ENCODE results near the gene TMEM119. TPM values are rescaled to one million over a fixed set of nuclear protein-coding genes. Genes with fewer than 3 reads are reported as not detected.
"Not testable (repeated sequence)": the region's sequence is repeated elsewhere in the genome, so short reads cannot be mapped to it uniquely, and the experiment has no call there.

Gene TMEM119
- polyA plus RNA-seq, 3 donors = 2.3 to 14.7 (median 7.0) TPM

DNA sequence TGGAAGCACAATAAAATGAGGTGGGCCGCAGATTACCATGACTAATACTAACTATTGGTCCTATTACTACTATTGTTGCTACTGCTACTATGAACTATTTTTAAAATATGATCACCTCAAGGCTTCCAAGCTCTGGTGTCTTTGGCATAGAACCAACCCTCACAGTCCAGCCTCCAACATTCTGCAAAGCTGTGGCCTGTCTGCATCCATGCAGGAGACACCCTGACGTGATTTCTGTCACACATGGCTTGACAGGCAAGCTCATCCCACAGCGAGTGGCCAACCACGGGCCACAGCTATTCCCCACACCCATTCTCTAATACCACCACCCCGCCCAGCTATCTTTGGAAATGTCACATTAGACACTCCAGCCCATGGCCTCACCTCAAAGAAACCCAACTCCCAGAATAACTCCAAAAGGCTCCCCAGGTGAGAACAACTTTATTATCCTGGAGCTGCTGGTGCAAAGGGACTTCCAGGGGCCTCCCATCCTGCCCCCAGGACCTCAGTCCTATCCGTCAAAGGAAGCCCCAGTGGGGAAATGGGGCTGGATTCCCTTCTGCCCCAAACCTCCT is 21.1 kb downstream of the TMEM119 start:
- H3K27ac ChIP-seq (ENCODE audit: low read depth, low read length) = no peak overlapping the region
- WGBS, 3 donors = 60 to 61% (median 61%) methylated on average over 6 of the region's 6 CpGs

DNA sequence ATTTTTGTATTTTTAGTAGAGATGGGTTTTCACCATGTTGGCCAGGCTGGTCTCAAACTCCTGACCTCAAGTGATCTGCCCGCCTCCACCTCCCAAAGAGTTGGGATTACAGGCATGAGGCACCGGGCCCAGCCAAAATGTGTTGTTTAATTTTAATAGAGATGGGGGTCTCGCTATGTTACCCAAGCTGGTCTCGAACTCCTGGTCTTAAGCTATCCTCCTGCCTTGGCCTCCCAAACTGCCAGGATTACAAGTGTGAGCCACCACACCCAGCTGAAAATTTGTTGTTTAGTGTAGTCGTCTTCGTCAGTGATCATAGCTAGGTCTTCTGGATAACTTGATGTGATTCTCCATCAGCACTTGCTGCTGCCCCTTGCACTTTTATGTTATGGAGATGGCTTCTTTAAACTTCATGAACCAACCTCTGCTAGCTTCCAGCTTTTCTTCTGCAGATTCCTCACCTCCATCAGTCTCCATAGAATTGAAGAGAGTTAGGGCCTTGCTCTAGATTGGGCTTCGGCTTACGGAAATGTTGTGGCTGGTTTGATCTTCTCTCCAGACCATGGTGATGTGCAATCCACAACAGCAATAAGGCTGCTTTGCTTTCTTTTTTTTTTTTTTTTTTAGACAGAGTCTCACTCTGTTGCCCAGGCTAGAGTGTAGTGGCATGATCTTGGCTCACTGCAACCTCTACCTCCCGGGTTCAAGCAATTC is 22.5 kb downstream of the TMEM119 start:
- no peak overlapping the region for H3K27ac ChIP-seq (ENCODE audit: low read depth, low read length)
- WGBS, 3 donors = 88 to 92% (median 91%) methylated on average over 9 of the region's 9 CpGs

DNA sequence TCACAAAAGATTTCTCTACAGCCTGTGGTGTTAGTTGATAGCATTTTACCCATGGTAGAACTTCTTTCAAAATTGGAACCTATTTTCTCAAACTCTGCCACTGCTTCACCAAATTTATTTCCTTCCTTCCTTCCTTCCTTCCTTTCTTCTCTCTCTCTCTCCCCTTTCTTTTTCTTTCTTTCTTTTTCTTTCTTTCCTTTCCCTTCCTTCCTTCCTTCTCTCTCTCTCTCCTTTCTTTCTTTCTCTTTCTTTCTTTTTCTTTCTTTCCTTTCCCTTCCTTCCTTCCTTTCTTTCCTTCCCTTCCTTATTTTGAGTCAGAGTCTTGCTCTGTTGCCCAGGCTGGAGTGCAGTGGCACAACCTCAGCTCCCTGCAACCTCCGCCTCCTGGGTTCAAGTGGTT is 23.6 kb downstream of the TMEM119 start:
- WGBS, 3 donors = 88 to 96% (median 94%) methylated on average over 1 of the region's 1 CpG
- H3K27ac ChIP-seq (ENCODE audit: low read depth, low read length) = not testable (repeated sequence)

DNA sequence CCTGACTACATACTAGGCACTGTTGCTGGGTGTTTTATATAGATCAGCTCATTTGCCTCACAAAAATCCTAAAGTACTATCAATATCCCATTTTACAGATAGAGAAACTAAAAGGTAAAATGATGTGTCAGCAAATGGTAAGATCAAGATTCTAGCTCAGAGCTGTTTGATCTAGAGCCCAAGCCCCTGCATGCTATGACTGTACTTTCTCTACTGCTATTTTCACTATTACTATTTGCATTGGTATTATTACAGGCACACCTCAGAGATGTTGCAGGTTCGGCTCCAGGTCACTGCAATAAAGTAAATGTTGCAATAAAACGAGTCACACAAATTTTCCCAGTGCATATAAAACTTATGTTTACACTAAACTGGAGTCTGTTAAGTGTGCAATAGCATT is 24.6 kb downstream of the TMEM119 start:
- WGBS, 3 donors = 50 to 56% (median 55%) methylated on average over 2 of the region's 2 CpGs

DNA sequence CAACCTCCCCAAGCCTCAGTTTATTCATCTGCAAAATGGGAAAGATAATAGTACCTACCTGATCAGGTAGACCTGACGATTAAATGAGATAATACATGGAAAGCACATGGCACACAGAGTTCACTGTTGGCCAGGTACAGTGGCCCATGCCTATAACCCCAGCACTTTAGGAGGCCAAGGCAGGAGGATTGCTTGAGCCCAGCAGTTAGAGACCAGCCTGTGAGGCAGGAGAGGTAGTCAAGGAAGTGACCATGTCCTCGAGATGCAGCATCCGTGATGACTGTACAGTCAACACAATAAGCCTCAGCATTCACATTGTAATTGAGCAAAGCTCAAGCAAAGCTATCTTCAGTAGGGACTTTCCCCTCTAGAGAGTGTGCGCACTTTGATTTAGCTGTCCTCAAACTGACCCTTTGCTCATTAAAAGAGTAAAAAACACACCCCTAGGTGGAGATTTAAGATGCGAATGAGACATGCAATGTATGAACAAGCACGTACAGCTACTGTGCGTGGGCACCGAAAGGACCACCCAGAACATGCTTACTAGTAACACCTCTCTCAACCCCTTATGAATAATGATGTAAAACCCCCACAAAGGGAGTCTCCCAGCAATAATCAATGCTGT is 25.6 kb downstream of the TMEM119 start:
- 74 to 80% (median 74%) methylated on average over 8 of the region's 8 CpGs for WGBS, 3 donors
- H3K27ac ChIP-seq (ENCODE audit: low read depth, low read length) = no peak overlapping the region

More for the DNA sequence above, 24.6 kb downstream of the TMEM119 start:
- no peak overlapping the region for H3K27ac ChIP-seq (ENCODE audit: low read depth, low read length)

DNA sequence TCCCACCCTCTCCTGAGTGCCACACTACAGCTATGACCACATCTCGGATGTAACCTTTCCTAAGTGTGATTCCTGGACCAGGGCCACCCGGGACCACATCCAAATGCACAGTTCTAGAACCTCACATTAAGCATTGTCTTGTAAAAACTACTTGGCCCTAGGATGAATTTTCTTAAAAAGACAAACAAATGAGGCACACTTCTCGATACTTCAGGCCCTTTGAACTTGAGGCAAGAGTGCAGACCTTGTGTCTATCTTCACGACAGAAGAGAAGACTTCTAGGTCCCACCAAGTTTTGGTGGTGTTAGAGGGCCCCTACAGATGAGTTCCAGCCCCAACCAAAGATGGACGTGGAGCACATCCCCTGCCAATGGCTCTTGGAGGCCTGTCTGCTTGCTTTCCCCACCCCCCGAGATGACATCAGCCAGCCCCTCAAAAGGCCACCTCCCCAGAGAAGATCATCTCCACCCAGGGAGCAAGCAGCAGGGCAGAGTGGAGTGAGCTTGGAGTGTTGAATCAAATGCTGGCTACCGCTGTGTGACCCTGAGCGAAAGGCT is 26.2 kb downstream of the TMEM119 start:
- H3K27ac ChIP-seq (ENCODE audit: low read depth, low read length) = no peak overlapping the region
- WGBS, 3 donors = 83 to 93% (median 89%) methylated on average over 8 of the region's 8 CpGs

DNA sequence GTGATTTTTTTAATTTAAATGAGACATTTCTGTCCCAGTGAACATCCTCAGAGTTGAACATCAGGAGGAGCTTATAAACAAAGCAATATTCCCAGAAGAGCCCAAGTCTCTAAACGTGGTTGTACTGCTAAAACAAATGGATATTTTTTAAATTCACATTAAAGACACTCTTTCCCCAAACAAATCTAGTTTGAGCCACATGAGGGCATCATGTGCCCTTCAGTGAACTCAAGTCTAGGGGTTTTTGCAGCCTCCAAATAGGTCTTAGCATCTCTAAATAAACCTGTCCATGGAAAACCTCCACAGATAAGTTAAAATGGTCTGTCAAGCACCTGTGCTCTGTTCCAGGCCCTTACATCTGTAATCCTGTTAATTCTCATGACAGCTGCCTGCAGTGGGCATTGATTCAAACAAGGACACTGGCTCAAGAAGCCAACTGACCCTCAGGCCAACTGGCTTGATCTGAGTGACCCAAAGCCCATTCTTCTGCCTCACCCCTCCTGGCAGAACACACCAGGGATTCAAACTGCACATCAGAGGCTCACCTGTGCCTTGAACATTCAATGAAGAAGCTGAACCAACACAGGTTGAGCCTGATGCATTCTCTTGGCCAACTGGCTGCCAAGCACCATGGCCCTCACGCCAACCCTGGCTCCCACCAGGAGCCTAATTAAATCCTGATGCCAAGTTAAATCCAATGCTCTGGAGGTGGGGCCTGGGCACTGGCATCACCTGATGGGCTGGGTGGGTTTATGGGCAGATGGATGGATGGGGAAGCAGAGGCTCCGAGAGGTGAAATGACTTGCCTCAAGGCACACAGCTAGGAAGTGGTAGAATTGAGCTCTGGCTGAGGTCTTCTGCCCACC is 26.9 kb downstream of the TMEM119 start:
- WGBS, 3 donors = 61 to 67% (median 63%) methylated on average over 3 of the region's 3 CpGs
- H3K27ac ChIP-seq (ENCODE audit: low read depth, low read length) = no peak overlapping the region

DNA sequence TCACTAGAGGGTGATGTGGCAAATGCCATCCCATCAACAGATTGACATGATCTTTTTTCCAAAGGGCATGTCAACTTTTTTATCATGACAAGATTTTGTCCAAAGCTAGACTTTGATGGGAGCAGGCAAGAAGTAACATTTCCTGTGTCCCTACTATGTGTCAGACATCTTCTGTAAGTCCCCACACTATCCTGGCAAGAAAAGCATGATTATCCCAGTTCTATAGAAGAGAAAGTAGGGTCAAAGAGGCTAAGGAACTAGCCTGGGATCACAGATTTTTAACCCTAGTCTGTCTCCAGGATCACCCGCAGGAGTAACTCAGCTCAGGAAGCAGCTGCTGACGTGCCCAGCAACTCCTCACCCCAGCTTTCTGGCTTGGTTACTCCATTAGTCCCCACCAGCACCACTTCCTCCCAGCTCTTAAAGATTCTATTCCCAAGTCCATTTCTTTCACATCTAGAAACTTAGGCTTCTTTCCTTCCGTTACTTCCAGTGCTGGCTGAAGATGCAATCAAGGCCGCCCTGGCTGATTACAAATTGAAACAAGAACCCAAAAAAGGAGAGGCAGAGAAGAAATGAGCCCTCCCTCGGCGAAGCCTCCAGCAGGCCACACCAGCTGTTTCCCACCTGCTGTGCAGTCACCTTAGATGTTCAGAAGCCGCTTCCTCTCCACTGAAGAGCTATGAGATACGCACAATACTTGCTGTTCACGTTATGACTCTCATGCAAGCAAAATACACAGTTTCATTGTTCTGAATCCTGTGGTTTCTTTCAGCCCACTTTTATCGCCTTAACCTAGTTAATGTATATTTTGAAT is 29.3 kb downstream of the TMEM119 start:
- WGBS, 3 donors = 74 to 86% (median 79%) methylated on average over 10 of the region's 10 CpGs
- H3K27ac ChIP-seq (ENCODE audit: low read depth, low read length) = no peak overlapping the region

DNA sequence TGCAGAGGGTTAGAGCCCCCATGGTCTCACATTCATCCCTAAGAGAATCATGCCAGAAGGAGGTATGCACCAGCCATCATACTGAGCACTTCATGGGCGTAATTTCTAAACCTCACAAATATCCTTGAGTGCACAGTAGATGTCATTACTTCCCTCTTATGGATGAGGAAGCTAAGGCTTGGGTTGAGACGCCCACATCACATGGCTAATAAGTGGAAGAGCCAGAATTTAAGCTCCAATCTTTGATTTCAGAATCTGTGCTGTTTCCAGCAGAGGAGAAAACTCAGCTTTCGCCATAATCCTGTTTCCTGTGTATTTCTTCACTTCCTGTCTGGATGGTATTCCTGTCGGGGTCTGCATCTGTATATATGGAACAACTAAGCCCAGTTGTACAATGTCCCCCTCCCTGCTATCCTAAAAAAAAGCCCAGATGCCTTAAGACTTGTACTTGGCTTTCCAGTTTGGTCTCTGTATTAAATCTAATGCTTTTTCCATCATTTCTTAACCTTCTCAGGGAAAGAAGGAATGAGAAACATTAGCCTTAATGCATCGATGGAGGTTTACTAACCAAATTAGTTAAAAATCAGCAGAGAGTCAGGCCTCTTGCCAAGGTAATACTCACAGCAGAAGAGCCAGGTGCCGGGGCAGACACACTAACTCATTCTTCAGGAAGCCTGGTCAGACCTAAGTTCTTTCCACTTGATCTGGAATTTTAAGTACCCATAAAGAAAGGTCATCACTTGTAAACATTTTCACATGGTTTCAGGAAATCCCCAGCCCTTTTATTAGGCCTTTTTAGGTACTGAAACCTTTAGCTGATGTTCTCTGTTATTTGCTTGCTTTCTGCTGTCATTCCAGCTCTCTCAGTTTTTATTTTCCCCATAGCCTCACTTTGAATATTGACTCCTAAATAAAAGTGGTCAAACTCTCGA is 30.2 kb downstream of the TMEM119 start:
- WGBS, 3 donors = 50 to 68% (median 58%) methylated on average over 7 of the region's 7 CpGs
- H3K27ac ChIP-seq (ENCODE audit: low read depth, low read length) = no peak overlapping the region

DNA sequence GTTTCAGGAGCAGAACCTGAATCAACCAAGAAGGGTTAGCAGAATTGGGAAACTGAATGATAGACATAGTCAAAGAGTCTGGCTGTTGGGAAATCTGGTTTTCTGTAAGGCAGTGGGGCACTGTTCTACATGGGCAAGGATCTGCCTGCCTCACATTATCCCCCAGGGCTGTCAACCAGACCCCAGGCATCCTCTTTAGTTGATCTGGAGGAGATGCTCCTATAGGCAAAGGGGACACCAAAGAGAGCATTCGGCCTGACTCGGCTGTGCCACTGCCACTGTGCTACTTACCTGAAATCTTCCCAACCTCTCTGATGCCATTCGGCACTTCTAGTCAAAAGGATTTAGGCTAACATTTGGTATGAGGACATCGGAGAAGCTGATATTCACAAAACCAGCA is 31.4 kb downstream of the TMEM119 start:
- H3K27ac ChIP-seq (ENCODE audit: low read depth, low read length) = no peak overlapping the region
- WGBS, 3 donors = 92 to 95% (median 95%) methylated on average over 4 of the region's 4 CpGs

DNA sequence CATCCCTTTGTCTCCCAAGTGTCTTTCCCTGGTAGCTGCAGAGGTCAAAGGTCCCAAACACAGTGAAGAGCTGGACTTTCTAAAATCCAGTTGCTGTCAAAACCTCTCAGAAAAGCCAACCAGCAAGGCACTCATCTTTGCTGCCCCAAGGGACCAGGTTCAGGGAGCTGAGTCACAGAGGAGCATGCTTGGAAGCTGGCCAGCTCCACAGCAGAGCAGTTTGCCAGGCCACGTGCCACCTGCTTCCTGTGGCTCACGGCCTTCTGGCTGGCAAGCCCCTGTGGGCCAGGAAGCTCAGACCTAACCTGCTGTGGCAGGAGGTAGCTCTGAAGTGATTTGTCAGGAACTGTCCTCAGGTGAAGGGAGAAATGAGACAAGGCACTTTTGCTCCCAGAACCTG is 31.9 kb downstream of the TMEM119 start:
- 10 to 13% (median 13%) methylated on average over 2 of the region's 2 CpGs for WGBS, 3 donors
- H3K27ac ChIP-seq (ENCODE audit: low read depth, low read length) = no peak overlapping the region

DNA sequence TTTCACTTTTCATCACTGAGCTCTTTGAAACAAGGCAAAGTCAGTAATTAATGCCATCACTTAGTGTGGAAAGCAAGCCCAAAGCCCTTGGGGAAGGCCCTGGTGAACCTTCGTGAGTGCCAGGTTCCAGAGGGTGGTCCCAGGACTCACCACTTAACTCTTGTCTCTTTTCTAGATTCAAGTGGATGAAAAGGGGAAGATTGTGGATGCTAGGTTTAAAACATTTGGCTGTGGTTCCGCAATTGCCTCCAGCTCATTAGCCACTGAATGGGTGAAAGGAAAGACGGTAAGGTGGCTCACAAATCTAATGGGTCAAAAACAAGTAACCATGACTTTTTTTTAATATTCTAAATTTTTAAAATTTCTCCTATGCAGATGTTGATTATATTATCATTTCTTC is 32.7 kb downstream of the TMEM119 start:
- 65 to 86% (median 76%) methylated on average over 3 of the region's 3 CpGs for WGBS, 3 donors
- H3K27ac ChIP-seq (ENCODE audit: low read depth, low read length) = no peak overlapping the region

DNA sequence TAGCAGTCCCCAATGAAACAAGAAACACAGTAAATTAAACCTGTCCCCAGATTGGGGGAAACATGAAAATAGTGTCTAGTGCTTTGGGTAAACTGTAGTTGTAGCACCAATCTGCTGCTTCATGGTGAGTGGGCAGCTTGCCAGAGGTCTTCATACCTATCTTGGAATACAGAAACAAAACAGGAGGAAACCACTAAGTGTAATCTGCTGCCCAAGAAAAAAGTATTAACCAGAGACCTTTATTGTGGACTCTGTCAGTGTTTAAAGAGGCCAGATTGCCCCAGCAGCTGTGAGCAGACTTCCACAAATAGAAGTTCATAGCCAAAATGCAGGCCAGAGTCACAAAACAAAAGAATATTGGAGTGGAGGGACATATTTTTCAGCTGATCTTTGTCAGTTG is 33.2 kb downstream of the TMEM119 start:
- H3K27ac ChIP-seq (ENCODE audit: low read depth, low read length) = no peak overlapping the region

DNA sequence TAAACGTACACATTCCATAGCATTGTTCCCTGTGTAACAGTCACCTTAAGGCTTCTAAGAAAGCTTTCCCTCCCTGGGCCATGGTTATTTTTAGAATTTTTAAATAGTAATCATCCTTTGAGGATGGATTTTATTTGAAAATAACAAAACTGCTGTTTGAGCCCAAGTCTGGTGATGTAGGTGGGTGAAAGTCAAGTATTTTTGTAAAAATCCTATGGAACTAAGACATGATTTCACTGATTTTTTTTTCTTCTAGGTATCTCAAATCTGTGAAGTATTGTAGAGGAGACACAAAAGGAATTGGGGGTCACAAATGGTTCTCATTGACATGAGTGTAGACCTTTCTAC is 34.1 kb downstream of the TMEM119 start:
- WGBS, 3 donors = 2 to 5% (median 3%) methylated on average over 1 of the region's 1 CpG
- no peak overlapping the region for H3K27ac ChIP-seq (ENCODE audit: low read depth, low read length)

DNA sequence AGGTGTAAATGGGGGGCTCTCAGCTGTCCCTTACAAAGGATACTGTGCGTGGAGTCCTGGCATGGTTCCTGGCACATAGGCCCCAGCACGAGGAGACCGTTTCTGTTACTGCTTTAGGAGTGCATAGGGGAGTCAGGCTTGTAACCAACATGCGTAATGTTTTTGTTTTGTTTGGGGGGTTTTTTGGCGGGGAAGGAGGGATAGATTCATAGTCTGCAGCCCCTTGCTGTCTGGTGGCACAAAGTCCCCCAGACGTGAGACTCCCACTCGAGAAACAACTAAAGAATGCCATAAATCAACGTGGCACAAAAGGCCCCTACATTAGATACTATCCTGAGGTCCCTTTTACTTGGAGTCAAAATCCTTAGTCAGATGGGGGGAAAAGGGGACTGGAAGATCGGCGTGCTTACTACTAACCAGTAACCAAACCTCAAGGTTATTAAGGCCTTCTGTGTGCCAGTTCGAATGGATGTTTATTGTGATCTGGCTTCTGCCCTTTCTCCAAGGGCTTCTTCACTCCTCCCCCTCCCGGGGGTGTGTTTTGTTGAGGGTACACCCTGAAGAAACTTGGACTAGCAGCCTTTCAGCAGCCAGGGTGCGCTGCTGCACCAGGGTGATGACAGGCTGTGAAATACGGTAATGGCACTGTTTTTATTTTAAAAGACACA is 34.6 kb downstream of the TMEM119 start:
- 0 to 2% (median 1%) methylated on average over 14 of the region's 14 CpGs for WGBS, 3 donors

DNA sequence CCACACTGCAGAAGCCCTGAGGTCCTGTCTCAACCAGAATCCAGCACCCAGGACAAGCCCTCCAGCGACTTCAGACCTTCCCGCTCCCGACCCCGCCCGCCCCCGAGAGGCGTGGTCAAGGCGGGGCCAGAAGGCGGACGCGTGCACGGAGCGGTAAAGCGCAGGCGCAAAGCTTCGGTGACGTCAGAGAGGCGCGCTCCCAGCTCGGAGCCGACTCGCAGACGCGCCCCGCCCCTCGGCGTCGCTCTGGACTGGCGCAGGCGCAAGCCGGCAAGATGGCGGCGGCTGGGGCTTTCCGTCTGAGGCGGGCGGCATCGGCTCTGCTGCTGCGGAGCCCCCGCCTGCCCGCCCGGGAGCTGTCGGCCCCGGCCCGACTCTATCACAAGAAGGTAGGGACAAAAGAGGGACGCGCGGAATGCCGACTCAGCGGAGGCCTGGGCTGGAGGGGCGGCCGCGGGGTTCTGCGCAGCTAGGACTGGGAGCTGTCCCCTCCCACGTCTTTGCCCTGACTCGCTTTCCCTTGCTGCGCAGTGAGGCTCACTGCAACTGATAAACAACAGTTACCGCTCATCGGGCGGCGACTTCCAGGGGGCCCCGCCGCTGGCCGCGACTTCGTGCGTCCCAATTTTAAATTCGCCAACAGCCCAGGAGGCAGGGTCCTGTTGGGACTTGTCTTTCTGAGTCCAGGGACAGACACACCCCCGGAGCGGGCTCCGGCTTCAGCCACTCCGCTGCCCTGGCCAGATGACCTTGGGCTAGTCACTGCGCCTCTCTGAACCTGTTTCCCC is 35.3 kb downstream of the TMEM119 start, which contains the start of gene ISCU:
ISCU (plus strand) TSS at position 249 of the 788 bp plus-strand sequence; CDS start at position 276, 27 bp downstream.
- 0% methylated on average over 72 of the region's 72 CpGs for WGBS, 3 donors
- H3K27ac ChIP-seq (ENCODE audit: low read depth, low read length) = no peak within 1 kb of the TSS

More for the DNA sequence above, 34.6 kb downstream of the TMEM119 start:
- H3K27ac ChIP-seq (ENCODE audit: low read depth, low read length) = no peak overlapping the region

Measured in adipose tissue (tissue), 3 donors.